Activated B cell treated with CpG ODN at 0.5 μM for 24 hours (primary cell): ENCODE measurements around the gene DHRS4. TPM values are rescaled to one million over a fixed set of nuclear protein-coding genes. Genes with fewer than 3 reads are reported as not detected.
A peak's percentile ranks its signal among the peaks of the same experiment; 100 is the strongest.
"Not testable (repeated sequence)": the region's sequence is repeated elsewhere in the genome, so short reads cannot be mapped to it uniquely, and the experiment has no call there.

Source experiments
- ATAC-seq: fragments of 200-7000 bp; cut with Tn5 transposase; one replicate; pipeline ENCODE4 v1.10.0; 2021; ENCODE audit warnings: low read depth, mild to moderate bottlenecking, moderate library complexity
- CTCF ChIA-PET: fragments of 350-600 bp; sonication (Branson Sonifier 250); formaldehyde crosslinking; loops from one replicate; lab custom pipeline; 2021; ENCODE audit warnings: antibody characterized with exemption; lab: Charles Lee
- POLR2A ChIA-PET: fragments of 350-600 bp; sonication (Branson Sonifier 250); formaldehyde crosslinking; loops from one replicate; lab custom pipeline; 2021; ENCODE audit warnings: antibody characterized with exemption; lab: Charles Lee
- DNase-seq: peaks from one replicate; pipeline ENCODE4 v3.0.0; 2022
- H3K27ac Mint-ChIP-seq: one replicate; pipeline ENCODE4 v1.8.0; 2020; ENCODE audit warnings: mixed read lengths
- H3K27me3 Mint-ChIP-seq: one replicate; pipeline ENCODE4 v1.8.0; 2021; ENCODE audit warnings: mixed read lengths
- H3K36me3 Mint-ChIP-seq: one replicate; pipeline ENCODE4 v1.8.0; 2021; ENCODE audit warnings: low read depth, mixed read lengths
- H3K4me1 Mint-ChIP-seq: one replicate; pipeline ENCODE4 v1.8.0; 2021; ENCODE audit warnings: mixed read lengths
- H3K4me3 Mint-ChIP-seq: one replicate; pipeline ENCODE4 v1.8.0; 2020; ENCODE audit warnings: mild to moderate bottlenecking, mixed read lengths
- H3K9me3 Mint-ChIP-seq: one replicate; pipeline ENCODE4 v1.8.0; 2020; ENCODE audit warnings: mixed read lengths
- intact Hi-C: fragments of 100-400 bp; cut with micrococcal nuclease; formaldehyde crosslinking; loops from one replicate; pipeline ENCODE4 v1.15.1; 2024
- total RNA-seq: library from RNA; stranded (reverse); gene quantifications from 2 replicates; pipeline ENCODE4 v1.2.3, GENCODE V29; 2022
- TF ChIP-seq, protein P1 (sequence below): fragments of 200-600 bp; IDR thresholded peaks from one replicate; pipeline ENCODE4 v1.8.0; 2022; ENCODE audit warnings: antibody characterized with exemption, mild to moderate bottlenecking

Gene DHRS4
- total RNA-seq, 1 donor from 2014 or later, result 15.8 TPM

GRCh38 chr14:24001679-24002078, 48.1 kb downstream of the DHRS4 start:
- H3K36me3 Mint-ChIP-seq, POLR2A ChIA-PET, H3K4me1 Mint-ChIP-seq, DNase-seq, intact Hi-C loops, H3K9me3 Mint-ChIP-seq, CTCF ChIA-PET, H3K27ac Mint-ChIP-seq, H3K27me3 Mint-ChIP-seq, H3K4me3 Mint-ChIP-seq: not testable (repeated sequence)
- ATAC-seq, result peak; percentile 60

DNA sequence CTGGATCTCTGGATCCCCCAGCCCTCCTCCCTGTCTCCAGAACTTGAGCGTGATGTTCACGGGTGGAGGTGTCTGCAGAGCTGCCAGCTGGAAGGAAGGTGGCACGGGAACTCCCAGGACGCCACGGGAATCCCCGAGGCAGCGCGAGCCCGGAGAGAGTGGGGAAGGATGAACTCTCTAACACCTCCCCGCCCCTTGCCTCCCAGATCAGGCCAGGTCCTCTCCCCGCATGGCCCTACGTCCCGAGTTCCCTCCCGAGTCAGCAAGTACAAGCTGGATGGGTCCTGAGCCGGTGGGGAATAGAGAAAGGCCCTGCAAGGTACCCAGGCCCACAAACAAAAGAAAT, 52.9 kb downstream of the DHRS4 start:
- peak overlapping the region; percentile 62 for H3K4me3 Mint-ChIP-seq
- DNase-seq, POLR2A ChIA-PET, H3K27ac Mint-ChIP-seq, H3K27me3 Mint-ChIP-seq, intact Hi-C loops, CTCF ChIA-PET, H3K36me3 Mint-ChIP-seq, H3K9me3 Mint-ChIP-seq: not testable (repeated sequence)
- peak; percentile 38 for ATAC-seq
- H3K4me1 Mint-ChIP-seq, result peaks cover 21% of the 10 kb centered on the region

DNA sequence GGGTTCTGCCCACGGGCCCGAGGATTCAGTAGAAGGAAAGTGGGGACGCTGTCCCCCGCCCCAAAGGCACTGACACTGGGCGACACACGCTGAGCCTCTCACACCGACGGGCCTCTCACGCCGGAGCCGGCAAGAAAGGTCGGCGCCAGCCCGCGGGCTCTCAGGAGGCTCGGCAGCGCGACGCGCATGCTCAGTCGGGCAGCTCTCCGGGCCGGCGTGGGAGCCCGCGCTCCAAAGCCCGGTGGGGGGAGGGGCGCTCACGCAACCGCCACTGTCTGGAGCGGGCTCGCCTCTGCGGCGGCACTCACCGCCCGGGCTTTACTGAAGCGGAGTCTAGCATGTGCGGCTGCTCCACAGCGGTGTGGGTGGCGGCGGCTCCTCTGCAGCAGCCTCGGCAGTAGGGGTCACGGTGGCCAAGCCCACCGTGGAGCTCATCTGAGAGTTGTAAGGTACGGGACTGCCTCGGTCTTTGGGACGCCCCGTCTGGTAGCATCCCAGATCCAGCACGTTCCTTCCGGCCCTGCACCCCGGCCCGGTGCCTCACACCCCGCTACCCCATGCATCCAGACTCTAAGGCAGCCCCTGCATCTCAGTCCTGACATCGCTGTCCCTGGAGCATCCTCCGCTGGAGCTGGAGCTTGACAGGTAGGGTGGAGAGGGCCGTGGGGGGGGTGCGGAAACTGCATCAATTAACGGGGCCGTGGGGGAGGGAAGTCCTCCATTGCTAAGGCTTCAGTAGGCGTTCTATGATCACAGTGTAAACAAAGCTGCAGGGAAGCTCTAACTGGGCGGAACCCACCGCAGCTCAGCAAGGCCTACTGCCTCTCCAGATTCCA, 53.5 kb downstream of the DHRS4 start:
- POLR2A ChIA-PET, result interaction anchor here (0.6 kb wide), 1 partner anchor 103 kb away, joined by 4 read pairs; no protein-coding TSS in a partner anchor
- Mint-ChIP-seq H3K4me1 (peaks cover 21% of the 10 kb centered on the region), H3K4me3 (peak overlapping the region; percentile 78), H3K27ac (peak overlapping the region; percentile 70)
- H3K36me3 Mint-ChIP-seq, H3K9me3 Mint-ChIP-seq, CTCF ChIA-PET, H3K27me3 Mint-ChIP-seq, intact Hi-C loops: not testable (repeated sequence)
- ATAC-seq (peak; percentile 87), DNase-seq (peak; percentile 66)

- intact Hi-C loops, result no loop called here
- ATAC-seq (no peak), DNase-seq (no peak)
- H3K27ac Mint-ChIP-seq, result peak overlapping the region; percentile 7
- no peaks in the 10 kb centered on the region for H3K9me3 Mint-ChIP-seq
- peaks cover 21% of the 10 kb centered on the region for H3K4me1 Mint-ChIP-seq
- no peaks in the 10 kb centered on the region for H3K27me3 Mint-ChIP-seq
- TF ChIP-seq, protein P1, sequence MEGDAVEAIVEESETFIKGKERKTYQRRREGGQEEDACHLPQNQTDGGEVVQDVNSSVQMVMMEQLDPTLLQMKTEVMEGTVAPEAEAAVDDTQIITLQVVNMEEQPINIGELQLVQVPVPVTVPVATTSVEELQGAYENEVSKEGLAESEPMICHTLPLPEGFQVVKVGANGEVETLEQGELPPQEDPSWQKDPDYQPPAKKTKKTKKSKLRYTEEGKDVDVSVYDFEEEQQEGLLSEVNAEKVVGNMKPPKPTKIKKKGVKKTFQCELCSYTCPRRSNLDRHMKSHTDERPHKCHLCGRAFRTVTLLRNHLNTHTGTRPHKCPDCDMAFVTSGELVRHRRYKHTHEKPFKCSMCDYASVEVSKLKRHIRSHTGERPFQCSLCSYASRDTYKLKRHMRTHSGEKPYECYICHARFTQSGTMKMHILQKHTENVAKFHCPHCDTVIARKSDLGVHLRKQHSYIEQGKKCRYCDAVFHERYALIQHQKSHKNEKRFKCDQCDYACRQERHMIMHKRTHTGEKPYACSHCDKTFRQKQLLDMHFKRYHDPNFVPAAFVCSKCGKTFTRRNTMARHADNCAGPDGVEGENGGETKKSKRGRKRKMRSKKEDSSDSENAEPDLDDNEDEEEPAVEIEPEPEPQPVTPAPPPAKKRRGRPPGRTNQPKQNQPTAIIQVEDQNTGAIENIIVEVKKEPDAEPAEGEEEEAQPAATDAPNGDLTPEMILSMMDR, result no peak
- ChIA-PET CTCF (interaction anchor here (1.0 kb wide), 1 partner anchor 150 kb away, joined by 3 read pairs; the partner anchor contains the start of gene IRF9), POLR2A (no interaction called here)
- no peak overlapping the region for H3K4me3 Mint-ChIP-seq
- H3K36me3 Mint-ChIP-seq, result peaks cover 3% of the 10 kb centered on the region
Observed at GRCh38 chr14:24011051-24011450, 57.5 kb downstream of the DHRS4 start.

DNA sequence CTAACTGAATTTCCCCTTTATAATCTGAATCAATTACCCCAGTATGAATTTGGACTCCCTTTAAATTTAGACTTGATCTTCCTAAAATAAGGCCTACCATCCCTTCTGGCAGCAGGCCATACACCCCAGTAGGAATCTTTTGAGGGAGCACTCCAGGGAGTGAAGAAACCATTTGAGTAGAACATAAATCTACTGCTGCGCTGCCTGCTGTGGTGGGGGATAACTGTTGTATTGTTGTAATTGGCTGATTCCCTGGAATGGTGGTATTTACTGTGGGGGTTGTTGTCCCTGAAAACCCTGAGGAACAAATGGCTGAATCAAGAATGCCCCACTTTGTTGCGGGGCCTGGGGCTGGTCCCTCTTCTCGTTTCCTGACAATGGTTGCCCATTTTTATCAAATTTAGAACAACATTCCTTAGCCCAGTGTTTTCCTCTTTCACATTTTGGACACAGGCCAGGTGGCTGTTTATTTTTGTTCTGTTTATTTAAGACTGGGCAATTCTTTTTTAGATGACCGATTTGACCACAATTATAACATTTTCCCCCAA, 59.2 kb downstream of the DHRS4 start:
- H3K27ac Mint-ChIP-seq, intact Hi-C loops, DNase-seq, ATAC-seq, POLR2A ChIA-PET, CTCF ChIA-PET, H3K27me3 Mint-ChIP-seq, H3K4me3 Mint-ChIP-seq, H3K9me3 Mint-ChIP-seq, H3K36me3 Mint-ChIP-seq: not testable (repeated sequence)
- peaks cover 25% of the 10 kb centered on the region for H3K4me1 Mint-ChIP-seq

DNA sequence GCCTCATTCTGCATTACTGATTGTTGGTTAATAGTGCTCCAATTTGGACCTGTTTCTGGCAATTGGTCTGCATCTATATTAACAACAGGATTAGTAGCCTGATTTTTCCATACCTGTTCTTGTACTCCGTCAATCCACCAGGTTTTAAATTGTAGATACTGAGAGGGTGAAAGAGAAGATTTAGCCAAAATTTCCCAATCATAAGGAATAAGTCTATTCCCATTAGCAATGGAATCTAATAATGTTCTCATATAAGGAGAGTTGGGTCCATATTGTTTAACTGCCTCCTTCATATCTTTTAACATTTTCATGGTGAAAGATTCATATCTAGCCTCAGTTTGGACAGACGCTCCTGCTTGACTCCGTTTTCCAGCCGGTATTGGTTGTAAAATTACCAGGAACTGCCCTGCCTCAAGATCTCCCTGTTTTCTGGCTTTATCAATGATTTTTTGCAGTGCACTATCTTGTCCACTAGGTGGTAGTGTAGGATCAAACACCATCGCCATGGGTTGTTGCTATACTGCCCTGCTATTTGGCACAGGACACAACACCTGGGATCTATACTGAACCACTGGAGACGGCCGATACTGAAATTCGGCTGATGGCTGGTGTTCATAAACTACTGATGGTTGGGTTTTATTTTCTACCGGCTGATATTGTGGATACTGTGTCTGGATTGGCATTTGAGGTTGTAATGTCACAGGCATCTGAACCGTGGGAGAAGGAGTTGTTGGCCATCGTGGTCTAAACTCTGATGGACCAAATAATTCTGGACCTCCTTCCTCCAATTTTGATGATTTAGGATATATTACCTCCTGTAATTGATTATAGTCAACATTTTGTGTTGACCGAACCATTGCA, 60.3 kb downstream of the DHRS4 start:
- H3K27ac Mint-ChIP-seq, result no peak overlapping the region
- CTCF ChIA-PET, result interaction anchor here (0.7 to 2.6 kb wide), 6 partner anchors 22 to 95 kb away, joined by 3 to 15 read pairs (median 4); no protein-coding TSS in a partner anchor
- ATAC-seq (peak; percentile 97), DNase-seq (no peak)
- TF ChIP-seq, protein P1, result peak; percentile 48
- H3K4me3 Mint-ChIP-seq, result no peak overlapping the region
- peaks cover 3% of the 10 kb centered on the region for H3K36me3 Mint-ChIP-seq
- H3K9me3 Mint-ChIP-seq, result no peaks in the 10 kb centered on the region
- intact Hi-C loops, result loop anchor here (1.0 kb wide), 12 partner anchors 22 to 417 kb away; partner anchors contain the start of genes DHRS1, EMC9, IRF9 and NOP9
- H3K4me1 Mint-ChIP-seq, result peaks cover 20% of the 10 kb centered on the region
- H3K27me3 Mint-ChIP-seq, result no peaks in the 10 kb centered on the region
- POLR2A ChIA-PET, result interaction anchor here (0.6 to 1.0 kb wide), 2 partner anchors 229 to 707 kb away, joined by 3 to 7 read pairs; partner anchors contain the start of genes BCL2L2 and TINF2

- POLR2A ChIA-PET, ATAC-seq, DNase-seq, H3K27ac Mint-ChIP-seq, H3K27me3 Mint-ChIP-seq, intact Hi-C loops, H3K4me3 Mint-ChIP-seq, H3K36me3 Mint-ChIP-seq, H3K9me3 Mint-ChIP-seq: not testable (repeated sequence)
- CTCF ChIA-PET, result interaction anchor here (1.2 to 2.6 kb wide), 4 partner anchors 20 to 93 kb away, joined by 4 to 15 read pairs (median 9); no protein-coding TSS in a partner anchor
- peaks cover 12% of the 10 kb centered on the region for H3K4me1 Mint-ChIP-seq
Observed at GRCh38 chr14:24015745-24016144, 62.2 kb downstream of the DHRS4 start.
